Activated CD4-positive, alpha-beta T cell treated with anti-CD3 and anti-CD28 coated beads, Interleukin-2, amount 10 ng/mL, durations not matched to agents 24 days and 14 days (primary cell): ENCODE measurements around the gene LRP4. TPM values are rescaled to one million over a fixed set of nuclear protein-coding genes. Genes with fewer than 3 reads are reported as not detected.

Source experiments
- DNase-seq: peaks from one replicate; pipeline ENCODE4 v3.0.0; 2022
- H3K27ac Mint-ChIP-seq: one replicate; pipeline ENCODE4 v1.8.0; 2022; ENCODE audit warnings: mild to moderate bottlenecking, mixed read lengths
- H3K27me3 Mint-ChIP-seq: one replicate; pipeline ENCODE4 v1.8.0; 2022; ENCODE audit warnings: mixed read lengths
- H3K36me3 Mint-ChIP-seq: one replicate; pipeline ENCODE4 v1.8.0; 2022; ENCODE audit warnings: low read depth, mild to moderate bottlenecking, mixed read lengths
- H3K4me1 Mint-ChIP-seq: one replicate; pipeline ENCODE4 v1.8.0; 2021; ENCODE audit warnings: mixed read lengths
- H3K4me3 Mint-ChIP-seq: one replicate; pipeline ENCODE4 v1.8.0; 2022; ENCODE audit warnings: mild to moderate bottlenecking, moderate library complexity, mixed read lengths
- H3K9me3 Mint-ChIP-seq: one replicate; pipeline ENCODE4 v1.8.0; 2021; ENCODE audit warnings: mixed read lengths
- intact Hi-C: fragments of 100-400 bp; cut with micrococcal nuclease; formaldehyde crosslinking; loops from one replicate; pipeline ENCODE4 v1.15.1; 2023
- total RNA-seq: library from RNA; stranded (reverse); gene quantifications from 2 replicates; pipeline ENCODE4 v1.2.3, GENCODE V29; 2022

Gene LRP4
- total RNA-seq, 1 donor from 2014 or later: 0.12 TPM

DNA sequence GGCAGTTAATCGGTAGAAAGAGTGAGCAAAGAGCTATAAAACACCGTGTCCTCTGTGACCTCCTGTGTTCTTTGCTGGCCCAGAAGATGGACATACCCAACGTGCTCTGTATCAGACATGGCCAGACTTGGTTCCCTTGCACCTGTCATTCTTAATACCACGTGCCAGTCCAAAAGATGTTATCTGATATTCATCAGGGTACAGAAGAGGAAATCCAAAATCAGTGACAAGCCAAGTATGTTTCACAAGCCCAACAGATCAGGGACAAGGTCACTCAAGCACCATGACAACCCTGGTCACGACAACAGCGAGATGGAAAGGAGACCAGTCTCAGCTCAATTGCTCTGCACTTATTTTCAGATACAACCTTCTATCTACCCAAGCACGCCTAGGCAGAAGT is 3.4 kb downstream of the LRP4 start:
- Mint-ChIP-seq H3K4me1 (peaks cover 21% of the 10 kb centered on the region), H3K9me3 (no peaks in the 10 kb centered on the region), H3K4me3 (no peak overlapping the region), H3K36me3 (no peaks in the 10 kb centered on the region), H3K27ac (no peak overlapping the region), H3K27me3 (peaks cover 73% of the 10 kb centered on the region)
- DNase-seq: no peak
- intact Hi-C loops: loop anchor here (10.0 kb wide), 1 partner anchor 110 kb away; no protein-coding TSS in a partner anchor

GRCh38 chr11:46914363-46914762 is 4.0 kb downstream of the LRP4 start:
- Mint-ChIP-seq H3K36me3 (no peaks in the 10 kb centered on the region), H3K4me1 (peaks cover 17% of the 10 kb centered on the region), H3K27me3 (peaks cover 68% of the 10 kb centered on the region), H3K27ac (no peak overlapping the region), H3K4me3 (no peak overlapping the region), H3K9me3 (no peaks in the 10 kb centered on the region)
- DNase-seq: no peak
- intact Hi-C loops: loop anchor here (10.0 kb wide), 1 partner anchor 110 kb away; no protein-coding TSS in a partner anchor

DNA sequence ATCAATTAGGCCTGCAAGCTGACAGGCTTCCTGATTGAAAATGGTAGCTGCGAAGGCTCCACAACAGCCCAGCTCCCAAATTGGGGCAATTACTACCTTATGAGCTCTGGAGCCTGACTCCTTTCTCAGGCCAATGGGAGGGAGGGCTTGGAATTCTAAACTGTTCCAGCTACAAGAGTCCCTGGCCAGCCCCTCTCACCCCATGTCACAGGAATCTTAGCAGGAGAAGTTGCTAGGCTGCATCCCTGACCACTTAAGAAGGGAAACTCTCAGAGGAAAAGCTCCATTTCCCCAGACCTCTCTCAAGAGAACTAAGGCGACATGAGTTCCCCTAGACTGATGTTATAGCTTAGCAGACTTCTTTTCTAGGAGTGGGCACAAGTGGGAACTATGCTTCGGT is 4.9 kb downstream of the LRP4 start:
- no peaks in the 10 kb centered on the region for H3K9me3 Mint-ChIP-seq
- H3K4me1 Mint-ChIP-seq: peaks cover 12% of the 10 kb centered on the region
- H3K27ac Mint-ChIP-seq: no peak overlapping the region
- intact Hi-C loops: loop anchor here (10.0 kb wide), 1 partner anchor 111 kb away; no protein-coding TSS in a partner anchor
- H3K27me3 Mint-ChIP-seq: peaks cover 66% of the 10 kb centered on the region
- no peak overlapping the region for H3K4me3 Mint-ChIP-seq
- H3K36me3 Mint-ChIP-seq: no peaks in the 10 kb centered on the region
- no peak for DNase-seq

DNA sequence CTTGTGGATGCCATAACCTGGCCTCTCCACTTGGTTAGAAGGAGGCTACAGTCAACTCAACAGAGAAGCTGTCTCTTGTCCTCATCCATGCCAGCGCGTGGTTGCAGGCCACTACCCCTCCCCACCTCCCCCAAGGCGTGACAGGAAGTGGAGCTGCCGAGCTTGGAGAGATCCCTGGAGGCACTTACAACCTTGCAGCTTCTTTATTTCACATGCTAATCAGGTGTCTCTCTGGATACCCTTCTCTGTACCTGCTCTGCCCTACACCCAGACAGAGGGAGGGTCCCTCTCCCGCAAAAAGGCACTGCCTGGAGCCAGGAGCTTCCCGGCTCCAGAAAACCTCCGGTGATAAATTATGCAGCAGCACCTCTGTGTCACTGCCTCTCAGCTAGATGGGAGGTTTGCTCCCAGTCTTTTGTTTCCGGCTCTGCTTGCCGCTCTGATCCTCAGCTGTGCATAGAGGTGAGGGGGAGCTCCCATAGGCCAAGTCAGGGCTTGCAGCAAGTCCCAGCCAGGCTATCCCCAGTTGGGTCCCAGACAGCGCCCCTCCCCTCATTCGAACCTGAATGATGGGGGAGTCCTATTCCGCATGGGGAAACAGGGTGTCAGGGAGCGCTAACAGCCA is 5.7 kb downstream of the LRP4 start:
- H3K9me3 Mint-ChIP-seq: no peaks in the 10 kb centered on the region
- no peak overlapping the region for H3K4me3 Mint-ChIP-seq
- H3K27me3 Mint-ChIP-seq: peaks cover 63% of the 10 kb centered on the region
- no peak for DNase-seq
- H3K36me3 Mint-ChIP-seq: no peaks in the 10 kb centered on the region
- H3K27ac Mint-ChIP-seq: no peak overlapping the region
- intact Hi-C loops: loop anchor here (10.0 kb wide), 1 partner anchor 112 kb away; no protein-coding TSS in a partner anchor
- H3K4me1 Mint-ChIP-seq: peaks cover 10% of the 10 kb centered on the region

DNA sequence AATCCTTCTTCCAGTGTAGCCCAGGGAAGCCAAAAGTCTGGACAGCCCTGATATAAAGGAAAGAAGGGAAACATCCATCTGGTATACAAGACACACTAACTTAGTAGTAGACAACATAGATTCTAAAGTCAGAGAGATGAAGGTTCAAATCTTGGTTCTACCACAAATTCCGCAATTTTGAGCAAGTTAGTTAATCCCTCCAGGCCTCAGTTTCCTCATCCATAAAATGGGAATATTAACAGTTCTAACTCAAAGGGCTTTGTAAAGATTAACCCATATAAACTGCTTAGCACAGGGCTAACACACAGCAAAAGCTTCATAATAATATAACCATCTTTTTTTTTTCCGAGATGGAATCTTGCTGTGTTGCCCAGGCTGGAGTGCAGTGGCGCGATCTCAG is 10.7 kb downstream of the LRP4 start:
- DNase-seq: no peak
- Mint-ChIP-seq H3K9me3 (no peaks in the 10 kb centered on the region), H3K27me3 (peaks cover 30% of the 10 kb centered on the region), H3K4me1 (peaks cover 2% of the 10 kb centered on the region), H3K36me3 (no peaks in the 10 kb centered on the region), H3K4me3 (no peak overlapping the region), H3K27ac (no peak overlapping the region)
- intact Hi-C loops: no loop called here

DNA sequence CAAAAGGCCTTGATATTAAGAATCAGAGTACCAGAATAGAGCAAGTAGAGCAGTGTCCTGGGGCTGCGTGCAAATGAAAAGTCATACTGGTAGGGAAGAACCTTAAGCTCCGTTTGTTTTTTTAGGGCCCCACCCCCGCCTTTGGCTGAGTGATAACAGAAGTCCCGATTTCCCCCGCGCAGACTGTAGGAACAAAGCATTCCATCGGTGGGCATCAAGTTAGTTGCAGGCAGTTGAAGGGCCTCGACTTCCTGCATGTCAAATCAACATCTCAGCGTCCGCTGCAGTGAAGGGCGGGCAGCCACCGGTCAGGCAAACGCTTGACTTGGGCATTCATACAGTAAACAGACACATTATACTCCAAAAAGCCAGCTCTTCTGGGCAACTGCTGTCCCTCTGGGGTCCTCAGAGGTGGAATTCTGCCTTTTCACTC is 11.7 kb downstream of the LRP4 start:
- Mint-ChIP-seq H3K36me3 (no peaks in the 10 kb centered on the region), H3K27me3 (peaks cover 24% of the 10 kb centered on the region), H3K4me3 (no peak overlapping the region), H3K9me3 (no peaks in the 10 kb centered on the region), H3K27ac (no peak overlapping the region), H3K4me1 (peaks cover 2% of the 10 kb centered on the region)
- intact Hi-C loops: no loop called here
- DNase-seq: no peak

- Mint-ChIP-seq H3K36me3 (no peaks in the 10 kb centered on the region), H3K27ac (no peak overlapping the region), H3K4me3 (no peak overlapping the region), H3K4me1 (peaks cover 2% of the 10 kb centered on the region), H3K27me3 (peaks cover 19% of the 10 kb centered on the region), H3K9me3 (no peaks in the 10 kb centered on the region)
- no peak for DNase-seq
- intact Hi-C loops: no loop called here
Measured at GRCh38 chr11:46905806-46906205, 12.5 kb downstream of the LRP4 start.

- Mint-ChIP-seq H3K4me1 (peaks cover 2% of the 10 kb centered on the region), H3K27me3 (peaks cover 15% of the 10 kb centered on the region), H3K27ac (no peak overlapping the region), H3K4me3 (no peak overlapping the region), H3K36me3 (no peaks in the 10 kb centered on the region), H3K9me3 (no peaks in the 10 kb centered on the region)
- no peak for DNase-seq
- intact Hi-C loops: no loop called here
Measured at GRCh38 chr11:46903846-46904245, 14.5 kb downstream of the LRP4 start.

DNA sequence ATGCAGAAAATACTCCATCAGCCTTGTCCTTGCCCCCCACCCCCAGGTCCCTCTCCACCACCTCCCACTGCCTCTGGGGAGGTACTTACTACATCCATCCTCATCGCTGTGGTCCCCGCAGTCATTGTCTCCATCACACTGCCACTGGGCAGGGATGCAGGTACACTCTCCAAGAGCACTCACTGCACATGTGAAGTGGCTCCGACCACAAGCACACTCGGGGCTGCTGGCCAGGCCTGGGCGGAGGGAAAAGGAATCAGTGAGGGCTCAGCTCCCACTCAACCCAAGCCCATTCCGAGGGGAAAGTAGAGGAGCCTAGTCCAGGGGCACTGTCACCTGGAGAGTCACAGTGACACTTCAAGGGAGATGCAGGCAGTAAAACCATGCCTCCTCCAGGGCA is 15.7 kb downstream of the LRP4 start:
- no peaks in the 10 kb centered on the region for H3K9me3 Mint-ChIP-seq
- intact Hi-C loops: no loop called here
- H3K36me3 Mint-ChIP-seq: no peaks in the 10 kb centered on the region
- no peak overlapping the region for H3K27ac Mint-ChIP-seq
- no peak for DNase-seq
- H3K4me1 Mint-ChIP-seq: peaks cover 2% of the 10 kb centered on the region
- peaks cover 13% of the 10 kb centered on the region for H3K27me3 Mint-ChIP-seq
- no peak overlapping the region for H3K4me3 Mint-ChIP-seq

GRCh38 chr11:46901156-46901555 is 17.2 kb downstream of the LRP4 start:
- Mint-ChIP-seq H3K27ac (no peak overlapping the region), H3K36me3 (no peaks in the 10 kb centered on the region), H3K9me3 (no peaks in the 10 kb centered on the region), H3K4me3 (no peak overlapping the region), H3K4me1 (no peaks in the 10 kb centered on the region), H3K27me3 (no peaks in the 10 kb centered on the region)
- intact Hi-C loops: no loop called here
- no peak for DNase-seq

- Mint-ChIP-seq H3K27me3 (no peaks in the 10 kb centered on the region), H3K36me3 (no peaks in the 10 kb centered on the region), H3K4me3 (no peak overlapping the region), H3K4me1 (no peaks in the 10 kb centered on the region), H3K9me3 (no peaks in the 10 kb centered on the region), H3K27ac (no peak overlapping the region)
- DNase-seq: no peak
- intact Hi-C loops: no loop called here
Measured at GRCh38 chr11:46900091-46900746, 18.1 kb downstream of the LRP4 start.

- no peak overlapping the region for H3K4me3 Mint-ChIP-seq
- DNase-seq: no peak
- no peaks in the 10 kb centered on the region for H3K36me3 Mint-ChIP-seq
- H3K27ac Mint-ChIP-seq: no peak overlapping the region
- H3K9me3 Mint-ChIP-seq: no peaks in the 10 kb centered on the region
- H3K27me3 Mint-ChIP-seq: no peaks in the 10 kb centered on the region
- intact Hi-C loops: no loop called here
- no peaks in the 10 kb centered on the region for H3K4me1 Mint-ChIP-seq
Measured at GRCh38 chr11:46899501-46900025, 18.8 kb downstream of the LRP4 start.

GRCh38 chr11:46898396-46899095 is 19.8 kb downstream of the LRP4 start:
- Mint-ChIP-seq H3K27me3 (no peaks in the 10 kb centered on the region), H3K4me1 (no peaks in the 10 kb centered on the region), H3K36me3 (no peaks in the 10 kb centered on the region), H3K4me3 (no peak overlapping the region), H3K9me3 (no peaks in the 10 kb centered on the region), H3K27ac (no peak overlapping the region)
- intact Hi-C loops: no loop called here
- DNase-seq: no peak
